K562 (cell line): ENCODE measurements around the gene MFSD11. TPM values are rescaled to one million over a fixed set of nuclear protein-coding genes. Genes with fewer than 3 reads are reported as not detected.
A peak's percentile ranks its signal among the peaks of the same experiment; 100 is the strongest.

Experiments
- ATAC-seq: fragments of 200-7000 bp; cut with Tn5 transposase; 3 replicates; pipeline ENCODE4 v1.9.1; 2020; ENCODE audit warnings: moderate library complexity
- BruUV-seq: library from RNA; stranded (reverse); fragments of 400-500 nt; replicated peaks from 2 replicates; lab custom pipeline; 2021; lab: Mats Ljungman, UMichigan
- CTCF ChIA-PET: fragments of 300-600 bp; formaldehyde crosslinking; extraction: SDS; loops from one replicate; lab custom pipeline; 2021; ENCODE audit warnings: low intra/inter-chr PET ratio; lab: Yijun Ruan, JAX
- POLR2A ChIA-PET: fragments of 300-600, 350-650 bp; sonication (Branson Sonifier 250); formaldehyde crosslinking; extraction: SDS; loops from one replicate; lab custom pipeline; 2021; ENCODE audit warnings: antibody characterized with exemption, inconsistent platforms; lab: Yijun Ruan, JAX
- DNase-seq, 4 experiments: peaks; one replicate each; pipeline versions ENCODE4 v3.0.0 to v3.0.0-alpha.2; 2011 to 2018; ENCODE audit warnings: low spot score in 3 of 4, mixed read lengths in 3 of 4; ENCODE audit errors: extremely low read depth in 1 of 4
- FAIRE-seq: peaks from 2 replicates; lab custom pipeline; 2011; peaks lifted over from hg19 to GRCh38; lab: Jason Lieb, UNC
- H2AFZ ChIP-seq: 2 replicates; pipeline ENCODE4 v1.6.0; 2011; ENCODE audit warnings: low read depth, low read length, control low read depth, inconsistent platforms
- H3K27ac ChIP-seq: fragments of 200-600 bp; 3 replicates; pipeline ENCODE4 v1.8.0; 2011; ENCODE audit warnings: low read depth, mild to moderate bottlenecking, control low read depth, inconsistent platforms, low read length, moderate library complexity, mixed read lengths; ENCODE audit errors: extremely low read depth
- H3K27me3 ChIP-seq, 2 experiments: fragments of 300-600 bp in 1 of 2; 2 replicates in 1 of 2; 3 replicates in 1 of 2; pipeline versions ENCODE4 v1.6.0 to v1.8.0; 2011; ENCODE audit warnings: inconsistent platforms in 2 of 2, low read length in 2 of 2, mild to moderate bottlenecking in 1 of 2, mixed read lengths in 1 of 2, moderate library complexity in 1 of 2; ENCODE audit not compliant: control insufficient read depth in 2 of 2, insufficient read depth in 2 of 2
- H3K36me3 ChIP-seq: fragments of 300-600 bp; 3 replicates; pipeline ENCODE4 v1.8.0; 2011; ENCODE audit warnings: mild to moderate bottlenecking, low read length, inconsistent platforms; ENCODE audit not compliant: control insufficient read depth, insufficient read depth
- H3K4me1 ChIP-seq, 2 experiments: fragments of 200-600 bp in 1 of 2; replicated peaks in 1 of 2; 2 replicates in 1 of 2; 3 replicates in 1 of 2; pipeline versions ENCODE4 v1.5.1 to v1.8.0; 2011; ENCODE audit warnings: inconsistent platforms in 2 of 2, low read length in 2 of 2, mild to moderate bottlenecking in 1 of 2, mixed read lengths in 1 of 2, moderate library complexity in 1 of 2; ENCODE audit not compliant: control insufficient read depth in 2 of 2, insufficient read depth in 2 of 2
- H3K4me2 ChIP-seq: 2 replicates; pipeline ENCODE4 v1.6.1; 2011; ENCODE audit warnings: low read length, control low read depth, inconsistent platforms, mixed read lengths; ENCODE audit not compliant: insufficient read depth
- H3K4me3 ChIP-seq: fragments of 200-600 bp; sonication (generic), shearing (Covaris generic); 2 replicates; pipeline ENCODE4 v1.5.1; 2016; ENCODE audit warnings: control low read depth, inconsistent platforms
- H3K79me2 ChIP-seq: fragments of 200-600 bp; 3 replicates; pipeline ENCODE4 v1.8.0; 2011; ENCODE audit warnings: low read length, inconsistent platforms; ENCODE audit not compliant: control insufficient read depth, insufficient read depth
- H3K9ac ChIP-seq, 2 experiments: 2 replicates each; pipeline versions ENCODE4 v1.6.0 to v1.6.1; 2011; ENCODE audit warnings: low read depth in 2 of 2, low read length in 2 of 2, control low read depth in 1 of 2, inconsistent platforms in 1 of 2, mild to moderate bottlenecking in 1 of 2, mixed read lengths in 1 of 2; ENCODE audit not compliant: insufficient read depth in 1 of 2
- H3K9me1 ChIP-seq: one replicate; pipeline ENCODE4 v1.6.0; 2011; ENCODE audit warnings: inconsistent platforms, mild to moderate bottlenecking, low read length, moderate library complexity; ENCODE audit not compliant: control insufficient read depth, insufficient read depth
- H3K9me3 ChIP-seq: replicated peaks from 2 replicates; pipeline ENCODE4 v1.5.1; 2011; ENCODE audit warnings: low read depth, low read length, inconsistent platforms; ENCODE audit not compliant: control insufficient read depth, insufficient read depth
- H4K20me1 ChIP-seq: replicated peaks from 2 replicates; pipeline ENCODE4 v1.6.1; 2011; ENCODE audit warnings: low read length, inconsistent platforms, mixed read lengths; ENCODE audit not compliant: control insufficient read depth, insufficient read depth
- ATF7 ChIP-seq: fragments of 450-650 bp; IDR thresholded peaks from 2 replicates; pipeline ENCODE4 v1.7.1; 2014; ENCODE audit warnings: mild to moderate bottlenecking, moderate library complexity
- CHD2 ChIP-seq: IDR thresholded peaks from 2 replicates; pipeline ENCODE4 v1.6.1; 2011; ENCODE audit warnings: low read depth, low read length
- EGR1 ChIP-seq: fragments of 450-650 bp; conservative IDR thresholded peaks from 2 replicates; pipeline ENCODE4 v1.6.1; 2017; ENCODE audit warnings: mild to moderate bottlenecking
- FOXJ2 ChIP-seq: fragments of 200-800 bp; sonication (Bioruptor generic); IDR thresholded peaks from 2 replicates; pipeline ENCODE4 v1.6.1; 2016; ENCODE audit warnings: missing genetic modification characterization, missing compliant biosample characterization
- HOMEZ ChIP-seq: fragments of 250-450 bp; sonication (Bioruptor Pico); IDR thresholded peaks from 2 replicates; pipeline ENCODE4 v1.4.0; 2020; ENCODE audit warnings: mild to moderate bottlenecking, moderate library complexity
- JUN ChIP-seq, 2 experiments: sonication (generic) in 1 of 2; formaldehyde crosslinking in 1 of 2; IDR thresholded peaks; 2 replicates each; pipeline versions ENCODE4 v1.6.1 to v1.8.0; 2012 to 2022; ENCODE audit warnings: borderline replicate concordance in 2 of 2, mild to moderate bottlenecking in 2 of 2, improper control_type of control experiment in 1 of 2, low read depth in 1 of 2, low read length in 1 of 2, missing genetic modification reagents in 1 of 2
- NBN ChIP-seq: fragments of 450-650 bp; IDR thresholded peaks from 2 replicates; pipeline ENCODE4 v1.6.1; 2016; ENCODE audit warnings: low read depth, mild to moderate bottlenecking
- NONO ChIP-seq, 2 experiments: fragments of 200-400 bp in 1 of 2; fragments of 450-650 bp in 1 of 2; formaldehyde crosslinking in 1 of 2; IDR thresholded peaks; 2 replicates each; pipeline ENCODE4 v1.6.1; 2017; ENCODE audit warnings: low read depth in 2 of 2, mild to moderate bottlenecking in 2 of 2, moderate library complexity in 2 of 2, low read length in 1 of 2
- POLR2H ChIP-seq: IDR thresholded peaks from 2 replicates; pipeline ENCODE4 v1.6.1; 2016; ENCODE audit warnings: missing genetic modification characterization, low read depth, mild to moderate bottlenecking, control low read depth, missing compliant biosample characterization, moderate library complexity
- RERE ChIP-seq: sonication (generic); formaldehyde crosslinking; IDR thresholded peaks from 2 replicates; pipeline ENCODE4 v1.8.0; 2023; ENCODE audit warnings: missing genetic modification reagents, mild to moderate bottlenecking, borderline replicate concordance
- SIRT6 ChIP-seq: IDR thresholded peaks from one replicate; pipeline ENCODE4 v1.6.1; 2012; ENCODE audit warnings: low read depth, mild to moderate bottlenecking, control low read depth, inconsistent platforms, low read length, moderate library complexity
- THAP7 ChIP-seq: fragments of 250-450 bp; sonication (Bioruptor Pico); IDR thresholded peaks from 2 replicates; pipeline ENCODE4 v1.5.0; 2021
- WGBS: fragments of 100-300 bp; shearing (Covaris generic); methylation state at CpG from one replicate; pipeline ENCODE4 v1.1.6; 2016; ENCODE audit warnings: low coverage, mixed read lengths; ENCODE audit not compliant: insufficient coverage; ENCODE audit errors: missing lambda C conversion rate; 5-methylcytosine and 5-hydroxymethylcytosine counted together
- in situ Hi-C: fragments of 300-500 bp; cut with MboI; formaldehyde crosslinking; loops from 4 replicates; pipeline ENCODE4 v1.15.0; 2018; ENCODE audit warnings: inconsistent platforms, mixed read lengths
- intact Hi-C: fragments of 100-400 bp; cut with micrococcal nuclease; formaldehyde crosslinking; loops from 2 replicates; pipeline ENCODE4 v1.14.2; 2022
- polyA plus RNA-seq, 8 experiments: library from polyadenylated mRNA; depleted of rRNA in 4 of 8; stranded (reverse) in 5 of 8; unstranded in 3 of 8; fragments of >200 nt; fragmentation: Nextera tagmentation in 2 of 8; fragmentation: Illumina TruSeq in 1 of 8; extraction: Ambion mirVana in 2 of 8; extraction: Trizol in 1 of 8; gene quantifications; 2 replicates each; pipeline versions ENCODE4 v1.2.1 to v1.2.3, GENCODE V29; 2011 to 2014; ENCODE audit warnings: inconsistent platforms in 1 of 8, missing spikeins in 1 of 8
- total RNA-seq, 7 experiments: library from RNA; depleted of rRNA in 6 of 7; stranded (reverse); fragments of >200 nt in 6 of 7; fragmentation: Illumina TruSeq in 2 of 7; extraction: Trizol in 2 of 7; gene quantifications; 2 replicates each; pipeline versions ENCODE4 v1.2.1 to v1.2.3, GENCODE V29; 2011 to 2021; ENCODE audit warnings: low replicate concordance in 1 of 7

The MFSD11 gene
- total and polyA plus RNA-seq, 9 of the 15 experiments (the other 6 are each of a cell fraction or from before 2014, with no cell fraction given) = 14.4 to 24.5 (median 19.9) TPM

GRCh38 chr17:76740329-76741118 lies 2.6 kb downstream of the MFSD11 start:
- Histone ChIP-seq H2AFZ (peak overlapping the region; percentile 63), H3K27ac (peak overlapping the region; percentile 62), H3K4me3 (peak overlapping the region; percentile 64; the same call in 1 of the 2 replicates), H3K79me2 (peaks cover 48% of the 10 kb centered on the region), H3K9me3 (no peaks in the 10 kb centered on the region), H3K36me3 (peaks cover 48% of the 10 kb centered on the region), H3K9me1 (no peaks in the 10 kb centered on the region), H3K4me1 (peaks cover 5 to 14% of the 10 kb centered on the region in 2 experiments; a peak in 4 of 5 replicates), H3K27me3 (no peaks in the 10 kb centered on the region), H4K20me1 (peaks cover 8% of the 10 kb centered on the region), H3K9ac (peak overlapping the region; percentile 26 to 56; a peak in 3 of 4 replicates), H3K4me2 (peak overlapping the region; percentile 69)
- intact Hi-C loops = no loop called here
- ChIA-PET CTCF (no interaction called here), POLR2A (interaction anchor here (1.0 to 1.4 kb wide), 3 partner anchors 8 to 183 kb away, joined by 3 read pairs; no protein-coding TSS in a partner anchor)
- WGBS = 10% methylated on average over 5 of the region's 5 CpGs
- ATAC-seq (no peak), DNase-seq (peak in 1 of 4 experiments; percentile 52), FAIRE-seq (peak; percentile 11)
- in situ Hi-C loops = no loop called here
- no TSS peak for BruUV-seq
- TF ChIP-seq POLR2H (tag) = no peak
- TF ChIP-seq RERE (CRISPR knock-in tag) = no peak
- TF ChIP-seq JUN (IDR thresholded peaks at IDR 0.05; ENCODE audit: borderline replicate concordance, low read depth, low read length) = no peak
- no peak for TF ChIP-seq JUN (CRISPR knock-in tag; IDR thresholded peaks at IDR 0.05; ENCODE audit: borderline replicate concordance)
- TF ChIP-seq CHD2 = no peak
- TF ChIP-seq THAP7 = no peak
- no peak for TF ChIP-seq SIRT6
- TF ChIP-seq NBN = no peak
- no peak for TF ChIP-seq HOMEZ (CRISPR knock-in tag)
- no peak for TF ChIP-seq EGR1
- no peak for TF ChIP-seq ATF7
- TF ChIP-seq FOXJ2 = no peak
- TF ChIP-seq NONO (IDR thresholded peaks at IDR 0.05; ENCODE audit: low read depth in 2 of 2, low read length in 1 of 2) = no peak
